ENCODE results near the gene RAB5B. TPM values are rescaled to one million over a fixed set of nuclear protein-coding genes. Genes with fewer than 3 reads are reported as not detected.

Gene RAB5B
- total RNA-seq, 1 experiment from 2014 or later, result 44.5 TPM

DNA sequence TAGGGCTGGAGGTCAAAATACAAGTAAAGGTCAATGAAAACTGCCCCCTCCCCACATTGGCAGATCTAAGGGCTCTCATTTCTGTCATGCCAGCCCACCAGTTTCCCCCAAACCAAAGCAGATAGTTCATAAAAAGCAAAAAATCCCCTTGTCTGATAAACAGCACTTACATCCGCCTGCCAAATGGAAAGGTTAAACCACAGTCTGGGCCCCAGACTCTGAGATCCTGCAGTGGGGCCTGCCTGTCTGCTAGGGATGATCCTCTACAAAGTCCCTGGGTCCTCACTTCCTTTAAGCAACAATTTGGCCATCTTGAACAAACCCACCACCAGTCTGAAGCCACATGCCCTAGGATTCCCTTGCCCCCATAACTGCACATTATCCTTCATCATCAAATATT is 58.1 kb downstream of the RAB5B start (continued):
- TF ChIP-seq, protein P1, sequence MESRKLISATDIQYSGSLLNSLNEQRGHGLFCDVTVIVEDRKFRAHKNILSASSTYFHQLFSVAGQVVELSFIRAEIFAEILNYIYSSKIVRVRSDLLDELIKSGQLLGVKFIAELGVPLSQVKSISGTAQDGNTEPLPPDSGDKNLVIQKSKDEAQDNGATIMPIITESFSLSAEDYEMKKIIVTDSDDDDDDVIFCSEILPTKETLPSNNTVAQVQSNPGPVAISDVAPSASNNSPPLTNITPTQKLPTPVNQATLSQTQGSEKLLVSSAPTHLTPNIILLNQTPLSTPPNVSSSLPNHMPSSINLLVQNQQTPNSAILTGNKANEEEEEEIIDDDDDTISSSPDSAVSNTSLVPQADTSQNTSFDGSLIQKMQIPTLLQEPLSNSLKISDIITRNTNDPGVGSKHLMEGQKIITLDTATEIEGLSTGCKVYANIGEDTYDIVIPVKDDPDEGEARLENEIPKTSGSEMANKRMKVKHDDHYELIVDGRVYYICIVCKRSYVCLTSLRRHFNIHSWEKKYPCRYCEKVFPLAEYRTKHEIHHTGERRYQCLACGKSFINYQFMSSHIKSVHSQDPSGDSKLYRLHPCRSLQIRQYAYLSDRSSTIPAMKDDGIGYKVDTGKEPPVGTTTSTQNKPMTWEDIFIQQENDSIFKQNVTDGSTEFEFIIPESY (IDR thresholded peaks at IDR 0.05; ENCODE audit: extremely low read depth, insufficient replicate concordance, low read length), result no peak
- TF ChIP-seq CBX3 (IDR thresholded peaks at IDR 0.05; ENCODE audit: low read depth) (no peak), ZNF274 (IDR thresholded peaks at IDR 0.05; ENCODE audit: low read depth, low read length) (no peak), EZH2 (IDR thresholded peaks at IDR 0.05) (no peak)
- TF ChIP-seq, protein P2, sequence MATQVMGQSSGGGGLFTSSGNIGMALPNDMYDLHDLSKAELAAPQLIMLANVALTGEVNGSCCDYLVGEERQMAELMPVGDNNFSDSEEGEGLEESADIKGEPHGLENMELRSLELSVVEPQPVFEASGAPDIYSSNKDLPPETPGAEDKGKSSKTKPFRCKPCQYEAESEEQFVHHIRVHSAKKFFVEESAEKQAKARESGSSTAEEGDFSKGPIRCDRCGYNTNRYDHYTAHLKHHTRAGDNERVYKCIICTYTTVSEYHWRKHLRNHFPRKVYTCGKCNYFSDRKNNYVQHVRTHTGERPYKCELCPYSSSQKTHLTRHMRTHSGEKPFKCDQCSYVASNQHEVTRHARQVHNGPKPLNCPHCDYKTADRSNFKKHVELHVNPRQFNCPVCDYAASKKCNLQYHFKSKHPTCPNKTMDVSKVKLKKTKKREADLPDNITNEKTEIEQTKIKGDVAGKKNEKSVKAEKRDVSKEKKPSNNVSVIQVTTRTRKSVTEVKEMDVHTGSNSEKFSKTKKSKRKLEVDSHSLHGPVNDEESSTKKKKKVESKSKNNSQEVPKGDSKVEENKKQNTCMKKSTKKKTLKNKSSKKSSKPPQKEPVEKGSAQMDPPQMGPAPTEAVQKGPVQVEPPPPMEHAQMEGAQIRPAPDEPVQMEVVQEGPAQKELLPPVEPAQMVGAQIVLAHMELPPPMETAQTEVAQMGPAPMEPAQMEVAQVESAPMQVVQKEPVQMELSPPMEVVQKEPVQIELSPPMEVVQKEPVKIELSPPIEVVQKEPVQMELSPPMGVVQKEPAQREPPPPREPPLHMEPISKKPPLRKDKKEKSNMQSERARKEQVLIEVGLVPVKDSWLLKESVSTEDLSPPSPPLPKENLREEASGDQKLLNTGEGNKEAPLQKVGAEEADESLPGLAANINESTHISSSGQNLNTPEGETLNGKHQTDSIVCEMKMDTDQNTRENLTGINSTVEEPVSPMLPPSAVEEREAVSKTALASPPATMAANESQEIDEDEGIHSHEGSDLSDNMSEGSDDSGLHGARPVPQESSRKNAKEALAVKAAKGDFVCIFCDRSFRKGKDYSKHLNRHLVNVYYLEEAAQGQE (IDR thresholded peaks at IDR 0.05; ENCODE audit: low read depth), result no peak

DNA sequence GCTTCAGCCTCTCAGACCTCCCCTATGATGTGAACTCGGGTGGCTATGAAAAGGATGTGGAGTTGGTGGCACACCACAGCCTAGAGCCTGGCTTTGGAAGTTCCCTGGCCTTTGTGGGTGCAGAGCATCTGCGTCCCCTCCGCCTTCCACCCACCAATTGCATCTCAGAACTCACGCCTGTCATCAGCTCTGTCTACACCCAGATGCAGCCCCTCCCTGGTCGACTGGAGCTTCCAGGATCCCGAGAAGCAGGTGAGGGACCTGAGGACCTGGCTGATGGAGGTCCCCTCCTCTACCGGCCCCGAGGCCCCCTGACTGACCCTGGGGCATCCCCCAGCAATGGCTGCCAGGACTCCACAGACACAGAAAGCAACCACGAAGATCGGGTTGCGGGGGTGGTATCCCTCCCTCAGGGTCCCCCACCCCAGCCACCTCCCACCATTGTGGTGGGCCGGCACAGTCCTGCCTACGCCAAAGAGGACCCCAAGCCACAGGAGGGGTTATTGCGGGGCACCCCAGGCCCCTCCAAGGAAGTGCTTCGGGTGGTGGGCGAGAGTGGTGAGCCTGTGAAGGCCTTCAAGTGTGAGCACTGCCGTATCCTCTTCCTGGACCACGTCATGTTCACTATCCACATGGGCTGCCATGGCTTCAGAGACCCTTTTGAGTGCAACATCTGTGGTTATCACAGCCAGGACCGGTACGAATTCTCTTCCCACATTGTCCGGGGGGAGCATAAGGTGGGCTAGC is 60.9 kb downstream of the RAB5B start:
- Histone ChIP-seq H3K9ac (ENCODE audit: low read length) (no peak overlapping the region), H3K27ac (ENCODE audit: low read depth, low read length) (no peak overlapping the region), H4K20me1 (ENCODE audit: insufficient read depth) (no peaks in the 10 kb centered on the region), H3K9me3 (ENCODE audit: control insufficient read depth in 1 of 2, insufficient read depth in 1 of 2, low read depth in 1 of 2, low read length in 2 of 2) (no peaks in the 10 kb centered on the region), H3K36me3 (ENCODE audit: control insufficient read depth in 1 of 2, insufficient read depth in 2 of 2, low read length in 2 of 2) (no peaks in the 10 kb centered on the region), H3K4me3 (replicated peaks in 1 of 2; ENCODE audit: low read depth in 1 of 2, low read length in 2 of 2) (no peak overlapping the region), H3K27me3 (ENCODE audit: insufficient read depth, low read length) (no peaks in the 10 kb centered on the region), H3K4me2 (ENCODE audit: low read length) (no peak overlapping the region), H3K9me2 (ENCODE audit: insufficient read depth) (no peaks in the 10 kb centered on the region), H3K79me2 (ENCODE audit: insufficient read depth, low read length) (no peaks in the 10 kb centered on the region), H3K4me1 (ENCODE audit: control insufficient read depth in 1 of 2, insufficient read depth in 2 of 2, low read length in 2 of 2) (no peaks in the 10 kb centered on the region), H2AFZ (ENCODE audit: low read depth, low read length, poor library complexity, severe bottlenecking) (no peak overlapping the region)
- DNase-seq (ENCODE audit: low read depth, low spot score) (no peak), ATAC-seq (no peak)
- no TSS peak for BruUV-seq (replicated peaks)
- ChIA-PET POLR2A (no interaction called here), RAD21 (ENCODE audit: low non-redundant PET in 1 of 2, low total read pairs in 2 of 2, uncharacterized antibody in 2 of 2, unreplicated experiment in 2 of 2) (no interaction called here), CTCF (no interaction called here)
- intact Hi-C loops (cut with micrococcal nuclease), result no loop called here
- TF ChIP-seq ZFX (IDR thresholded peaks at IDR 0.05) (no peak), FOSL1 (IDR thresholded peaks at IDR 0.05; ENCODE audit: low read depth) (no peak), RAD21 (IDR thresholded peaks at IDR 0.05; ENCODE audit: low read depth) (no peak), POLR2AphosphoS5 (IDR thresholded peaks at IDR 0.05; ENCODE audit: low read depth, low read length) (no peak), JUND (IDR thresholded peaks at IDR 0.05) (no peak), EGR1 (IDR thresholded peaks at IDR 0.05; ENCODE audit: low read depth) (no peak), EZH2phosphoT487 (IDR thresholded peaks at IDR 0.05; ENCODE audit: borderline replicate concordance) (no peak), SIN3A (IDR thresholded peaks at IDR 0.05; ENCODE audit: low read depth) (no peak), POLR2A (IDR thresholded peaks at IDR 0.05; ENCODE audit: borderline replicate concordance, extremely low read depth, insufficient read depth, insufficient read length) (no peak)
- TF ChIP-seq, protein P3, sequence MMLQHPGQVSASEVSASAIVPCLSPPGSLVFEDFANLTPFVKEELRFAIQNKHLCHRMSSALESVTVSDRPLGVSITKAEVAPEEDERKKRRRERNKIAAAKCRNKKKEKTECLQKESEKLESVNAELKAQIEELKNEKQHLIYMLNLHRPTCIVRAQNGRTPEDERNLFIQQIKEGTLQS (IDR thresholded peaks at IDR 0.05), result no peak
- TF ChIP-seq, protein P1 (IDR thresholded peaks at IDR 0.05; ENCODE audit: extremely low read depth, insufficient replicate concordance, low read length), result no peak
